ENCODE measurements around the gene SLC16A8.
A peak's percentile ranks its signal among the peaks of the same experiment; 100 is the strongest.
"Not testable (repeated sequence)": the region's sequence is repeated elsewhere in the genome, so short reads cannot be mapped to it uniquely, and the experiment has no call there.

The SLC16A8 gene

DNA sequence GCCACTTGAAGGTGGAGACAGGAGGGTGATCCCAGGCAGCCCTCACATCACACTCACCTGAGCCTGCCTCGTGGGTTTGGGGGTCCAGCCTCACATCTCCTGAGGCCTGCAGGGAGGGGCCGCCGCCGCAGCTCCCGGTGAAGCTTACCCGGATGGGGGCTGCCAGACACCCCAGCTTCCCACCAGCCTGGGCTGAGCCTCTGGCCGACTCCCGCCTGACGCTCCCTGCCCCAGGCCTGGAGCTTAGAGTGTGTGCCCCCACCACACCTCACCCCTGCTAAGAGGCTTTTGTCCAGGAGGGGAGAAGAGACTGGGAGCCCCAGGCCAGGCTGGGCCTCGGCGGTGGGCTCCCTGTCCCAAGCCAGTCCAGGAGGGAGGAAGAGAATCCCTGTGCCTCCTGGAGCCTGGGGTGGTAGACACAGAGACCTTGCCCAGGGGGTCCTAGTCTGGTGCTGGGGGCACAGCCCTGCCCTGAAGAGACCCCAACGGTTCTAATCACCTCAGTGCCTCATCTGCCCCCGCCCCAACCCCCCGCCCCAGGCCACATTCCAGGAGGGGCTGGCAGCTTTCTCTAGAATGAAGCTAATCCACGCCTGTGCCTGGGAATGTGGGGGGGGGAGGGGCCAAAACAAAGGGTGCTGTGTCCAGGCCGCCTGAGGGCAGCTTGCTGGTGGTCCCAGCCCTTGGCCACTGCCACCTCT lies at the start of gene SLC16A8:
Gene SLC16A8 (minus strand): TSS at position 254 of the 701 bp plus-strand sequence. CDS start 1,311 bp downstream, outside the sequence.
- no peak for DNase-seq

- DNase-seq, result no peak
Measured at GRCh38 chr22:38133331-38133730, 49.3 kb upstream of the SLC16A8 start.

DNA sequence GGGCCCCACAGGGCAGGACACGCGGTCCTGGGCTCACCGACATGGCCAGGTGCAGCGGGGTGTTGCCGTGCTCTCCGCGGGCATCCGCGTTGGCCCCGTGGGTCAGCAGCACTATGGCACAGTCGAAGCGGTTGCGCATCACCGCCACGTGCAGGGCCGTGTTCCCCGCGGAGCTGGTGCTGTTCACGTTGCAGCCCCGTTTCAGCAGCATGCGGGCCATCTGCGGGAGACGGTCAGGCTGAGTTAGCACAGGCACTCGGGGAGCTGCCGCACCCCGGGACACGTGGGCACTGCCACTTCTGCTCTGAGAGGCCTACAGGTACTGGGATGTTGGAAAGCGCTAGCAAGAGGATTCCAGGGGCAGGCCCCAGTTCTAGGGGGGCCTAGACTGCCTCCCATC lies 48.8 kb upstream of the SLC16A8 start:
- DNase-seq, result no peak

GRCh38 chr22:38132136-38132535 lies 48.2 kb upstream of the SLC16A8 start:
- DNase-seq, result no peak

DNA sequence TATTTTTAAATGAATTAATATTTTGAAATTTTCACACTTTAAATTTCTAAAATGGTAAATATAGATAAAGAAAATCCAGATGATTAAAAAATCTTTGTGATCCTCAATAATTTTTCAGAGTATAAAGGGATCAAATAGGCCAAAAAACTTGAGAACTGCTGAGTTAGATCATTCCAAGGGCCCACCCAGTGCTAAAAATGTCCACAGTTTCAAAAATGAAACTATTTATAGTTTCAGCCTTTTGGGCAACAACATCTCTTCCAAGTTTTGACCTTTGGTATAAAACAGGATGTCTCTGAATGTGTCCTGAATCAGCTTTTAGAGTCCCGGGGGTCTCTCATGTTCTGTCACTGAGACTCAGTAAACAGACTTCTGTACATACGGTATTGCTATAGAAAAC lies 47.4 kb upstream of the SLC16A8 start:
- no peak for DNase-seq

GRCh38 chr22:38129856-38130255 lies 45.9 kb upstream of the SLC16A8 start:
- DNase-seq, result no peak

GRCh38 chr22:38129021-38129420 lies 45.0 kb upstream of the SLC16A8 start:
- DNase-seq, result no peak

DNA sequence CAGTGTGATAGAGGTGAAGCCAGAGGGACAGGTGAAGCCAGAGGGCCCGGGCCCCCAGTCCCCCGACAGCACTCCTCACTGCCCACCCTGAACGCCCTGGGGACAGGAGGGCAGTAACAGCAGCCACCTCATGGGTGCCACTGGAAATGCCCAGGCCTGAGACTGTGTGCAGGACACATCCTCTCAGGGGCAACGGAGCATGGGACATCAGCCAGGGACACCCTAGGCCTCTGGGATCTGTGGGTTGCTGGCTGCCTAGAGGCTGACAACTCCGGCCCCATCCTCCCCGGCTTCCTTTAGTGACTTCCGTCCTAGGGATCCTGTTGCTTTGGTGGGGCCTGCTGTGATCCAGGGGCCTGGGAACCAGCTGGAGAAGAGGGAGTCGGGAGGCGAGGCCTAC lies 43.9 kb upstream of the SLC16A8 start:
- DNase-seq, result no peak

DNA sequence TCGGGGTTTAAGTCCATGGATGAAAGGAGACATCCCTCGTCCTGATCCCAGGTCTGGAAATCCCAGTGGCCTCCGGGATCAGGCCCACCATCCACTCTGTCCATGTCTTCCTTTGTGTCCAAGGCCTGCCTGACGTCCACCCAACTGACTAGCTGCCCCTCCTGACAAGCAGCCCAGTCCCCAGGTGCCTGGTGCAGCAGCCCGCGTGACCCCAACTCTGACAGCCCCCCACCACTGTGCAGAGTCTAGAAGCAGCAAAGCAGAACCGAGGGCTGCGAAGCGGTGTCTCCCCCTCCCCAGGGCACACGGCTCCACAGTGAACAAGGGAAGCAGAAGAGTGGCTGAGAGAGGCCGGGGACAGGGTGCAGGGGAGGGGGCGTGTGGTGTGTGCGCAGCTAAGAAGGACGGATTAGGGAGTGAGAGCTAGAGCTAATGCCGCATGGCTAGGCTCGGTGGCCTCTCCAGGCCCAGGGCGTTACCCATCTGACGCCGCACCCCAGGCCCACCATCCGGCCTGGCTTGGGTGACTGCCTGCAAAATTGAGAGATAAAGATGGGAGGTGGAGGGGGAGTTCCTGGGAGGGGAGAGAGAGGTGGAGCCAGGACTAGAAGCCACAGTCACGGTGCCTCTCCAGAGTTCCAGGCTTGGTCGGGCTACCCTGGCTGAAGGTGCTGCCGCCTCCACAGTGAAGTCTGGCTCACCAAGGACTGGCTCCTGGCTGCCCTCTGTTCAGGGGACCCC lies 43.1 kb upstream of the SLC16A8 start:
- DNase-seq, result no peak

DNA sequence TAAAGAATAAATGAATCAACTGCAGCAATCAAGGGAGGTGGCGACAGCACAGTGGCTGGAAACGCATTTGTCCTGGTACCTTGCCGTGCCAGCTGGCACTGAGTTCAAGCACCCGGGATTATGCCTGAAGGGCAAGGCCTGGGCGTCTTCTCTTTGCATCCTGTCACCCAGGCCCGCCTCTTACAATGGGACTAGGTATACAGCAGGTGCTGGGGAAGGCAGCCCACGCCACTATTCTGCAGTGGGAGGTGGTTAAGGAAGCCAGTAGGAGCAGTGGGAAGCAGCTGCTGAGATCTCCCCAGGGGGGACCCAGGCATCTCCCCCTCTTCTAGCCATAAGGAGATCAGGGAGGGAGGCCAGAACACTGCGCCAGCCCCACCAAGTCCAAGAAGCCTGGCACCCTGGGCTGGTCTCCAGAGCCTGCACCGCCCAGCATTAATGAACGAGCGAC lies 41.8 kb upstream of the SLC16A8 start:
- no peak for DNase-seq

DNA sequence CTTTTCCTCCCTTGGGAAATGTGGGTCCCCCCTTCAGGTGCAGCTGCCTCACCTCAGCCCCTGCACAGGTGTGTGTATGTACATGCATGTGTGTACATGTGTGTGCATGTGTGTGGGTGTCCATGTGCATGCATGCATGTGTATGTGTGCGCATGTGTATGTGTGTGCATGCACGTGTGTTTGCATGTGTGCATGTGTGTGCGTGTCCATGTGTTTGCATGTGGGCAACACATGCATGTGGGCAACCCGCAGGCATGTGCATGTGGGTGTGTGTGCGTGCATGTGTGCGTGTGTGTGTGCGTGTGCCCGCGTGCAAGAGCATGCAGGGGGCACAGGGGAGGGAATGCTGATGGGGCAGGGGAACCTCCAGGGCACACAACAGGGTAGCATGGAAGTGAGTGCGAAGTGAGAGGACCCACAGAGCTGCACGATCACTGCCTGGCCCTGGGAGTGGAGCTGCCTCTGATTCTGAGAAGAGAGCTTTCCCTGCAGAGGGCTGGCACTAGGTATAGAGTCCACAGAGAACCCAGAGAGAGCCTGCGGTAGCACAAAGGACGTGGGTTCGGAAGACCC lies 41.1 kb upstream of the SLC16A8 start:
- no peak for DNase-seq

GRCh38 chr22:38124236-38124974 lies 40.4 kb upstream of the SLC16A8 start:
- no peak for DNase-seq

GRCh38 chr22:38122616-38123015 lies 38.6 kb upstream of the SLC16A8 start:
- no peak for DNase-seq

GRCh38 chr22:38120359-38121110 lies 36.6 kb upstream of the SLC16A8 start:
- DNase-seq, result no peak

DNA sequence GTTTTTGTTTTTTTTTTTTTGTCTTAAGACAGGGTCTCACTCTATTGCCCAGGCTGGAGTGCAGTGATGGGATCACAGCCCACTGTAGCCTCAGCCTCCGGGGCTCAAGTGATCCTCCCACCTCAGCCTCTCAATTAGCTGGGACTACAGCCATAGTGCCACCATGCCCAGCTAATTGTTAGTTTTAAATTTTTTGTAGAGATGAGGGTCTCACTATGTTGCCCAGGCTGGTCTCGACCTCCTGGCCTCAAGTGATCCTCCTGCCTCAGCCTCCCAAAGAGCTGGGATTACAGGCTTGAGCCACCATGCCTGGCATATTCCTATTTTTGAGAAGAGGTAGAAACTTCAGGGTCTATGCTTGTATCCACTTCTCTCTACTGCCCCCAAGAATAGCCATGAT lies 34.8 kb upstream of the SLC16A8 start:
- not testable (repeated sequence) for DNase-seq

DNA sequence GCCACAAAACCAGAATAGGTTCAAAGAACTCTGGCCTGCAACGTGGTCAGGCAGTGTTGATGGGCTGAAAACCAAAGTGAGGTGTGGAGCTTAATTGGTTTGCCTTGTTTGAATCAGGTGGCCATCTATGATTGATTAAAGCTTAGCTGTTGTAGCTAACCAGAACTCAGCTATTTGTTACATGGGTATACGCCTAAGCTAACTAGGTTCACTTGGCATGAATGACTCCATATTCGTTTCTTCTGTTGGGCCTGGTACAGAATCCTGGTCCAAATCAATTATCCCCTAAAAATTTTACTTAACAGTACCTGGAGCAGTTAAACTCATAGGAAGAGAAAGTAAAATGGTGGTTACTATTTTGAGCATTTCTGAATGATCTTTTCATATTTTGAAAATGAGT lies 34.2 kb upstream of the SLC16A8 start:
- DNase-seq, result no peak

DNA sequence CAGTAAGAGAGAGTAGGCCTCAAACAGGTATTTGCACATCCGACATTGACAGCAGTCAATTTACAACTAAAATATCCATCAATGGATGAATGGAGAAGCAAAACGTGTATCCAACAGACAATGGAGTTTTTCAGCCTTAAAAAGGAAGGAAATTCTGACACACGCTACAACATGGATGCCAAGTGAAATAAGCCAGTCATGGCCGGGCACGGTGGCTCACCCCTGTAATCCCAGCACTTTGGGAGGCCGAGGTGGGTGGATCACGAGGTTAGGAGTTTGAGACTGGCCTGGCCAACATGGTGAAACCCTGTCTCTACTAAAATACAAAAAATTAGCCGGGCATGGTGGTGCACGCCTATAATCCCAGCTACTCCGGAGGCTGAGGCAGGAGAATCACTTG lies 33.6 kb upstream of the SLC16A8 start:
- DNase-seq, result not testable (repeated sequence)

DNA sequence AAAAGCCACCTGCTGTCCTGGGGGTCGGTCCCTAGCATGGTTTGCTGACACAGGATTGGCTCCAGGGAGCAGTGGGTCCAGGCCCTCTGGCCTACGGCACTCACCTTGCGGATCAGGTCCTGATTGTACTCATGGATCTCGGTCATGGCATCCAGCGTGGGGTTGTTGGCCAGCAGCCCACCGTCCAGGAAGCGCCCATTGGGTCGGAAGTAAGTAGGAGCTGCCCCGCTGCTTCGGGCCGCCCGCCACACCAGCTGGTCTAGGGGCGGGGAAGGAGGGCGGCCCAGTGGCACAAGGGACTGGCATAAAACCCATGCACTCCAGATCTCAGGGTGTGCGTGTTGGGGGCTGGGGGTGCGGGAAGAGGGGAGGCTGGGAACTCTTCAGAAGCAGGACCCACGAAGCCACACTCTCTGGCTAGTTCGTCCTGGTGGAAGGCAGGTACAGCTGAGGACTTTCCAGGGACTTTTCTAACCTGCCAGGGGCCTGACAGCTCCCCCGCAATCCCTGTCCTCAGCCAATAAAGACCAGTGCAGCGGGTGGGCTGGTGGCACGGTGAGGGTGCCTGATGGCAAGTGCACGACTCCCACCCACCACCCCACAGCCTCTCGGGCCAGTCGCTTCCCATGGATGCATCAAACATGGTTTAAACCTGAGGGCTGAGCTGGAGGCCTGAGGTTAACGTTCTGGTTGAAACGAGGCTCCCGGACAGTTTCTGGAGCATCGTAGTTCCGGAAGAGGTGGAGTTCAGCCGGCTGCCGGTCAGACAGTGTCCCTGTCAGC lies 31.6 kb upstream of the SLC16A8 start:
- DNase-seq, result no peak

DNA sequence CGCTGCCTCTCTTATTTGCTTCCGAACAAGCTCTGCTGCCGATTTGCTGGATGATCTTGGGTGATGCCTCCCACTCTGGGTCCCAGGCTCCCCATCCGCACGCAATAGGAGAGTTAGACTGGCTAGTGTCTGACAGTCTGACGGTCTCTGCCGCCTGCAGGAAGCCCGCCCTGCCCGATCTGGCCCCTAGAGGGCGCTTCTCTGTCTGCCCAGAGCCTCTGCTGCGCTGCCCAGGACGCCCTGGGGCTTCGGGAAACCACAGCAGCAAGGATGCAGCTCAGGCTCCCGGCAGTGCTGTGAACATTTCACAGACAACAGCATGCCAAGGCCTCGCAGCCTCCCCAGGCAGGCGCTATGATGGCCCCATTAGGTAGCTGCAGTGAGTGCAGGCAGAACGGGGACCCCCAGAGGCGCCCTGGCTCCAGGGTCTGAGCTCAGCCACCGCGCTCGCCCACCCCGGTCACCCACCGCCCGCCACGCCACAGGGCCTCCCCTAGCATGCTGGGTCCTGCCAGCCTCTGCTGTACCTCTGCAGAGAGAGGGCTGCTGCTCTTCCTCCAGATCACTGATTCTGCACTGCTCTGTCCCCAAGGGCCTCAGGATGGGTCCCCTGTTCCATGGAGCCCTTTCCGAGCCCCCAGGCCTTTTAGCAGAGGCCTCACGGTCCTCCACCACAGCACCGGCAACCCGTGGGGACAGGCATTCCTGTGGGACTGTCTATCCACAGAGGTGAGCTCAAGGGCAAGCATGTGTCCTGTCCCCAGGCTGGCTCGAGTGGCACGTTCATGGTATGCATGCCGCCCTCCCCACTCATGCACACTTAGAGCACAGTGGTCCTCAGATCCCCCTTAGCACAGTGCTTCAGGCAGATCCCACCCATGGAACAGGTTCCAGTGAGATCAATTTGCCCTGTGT lies 30.8 kb upstream of the SLC16A8 start:
- peak; percentile 50 for DNase-seq

DNA sequence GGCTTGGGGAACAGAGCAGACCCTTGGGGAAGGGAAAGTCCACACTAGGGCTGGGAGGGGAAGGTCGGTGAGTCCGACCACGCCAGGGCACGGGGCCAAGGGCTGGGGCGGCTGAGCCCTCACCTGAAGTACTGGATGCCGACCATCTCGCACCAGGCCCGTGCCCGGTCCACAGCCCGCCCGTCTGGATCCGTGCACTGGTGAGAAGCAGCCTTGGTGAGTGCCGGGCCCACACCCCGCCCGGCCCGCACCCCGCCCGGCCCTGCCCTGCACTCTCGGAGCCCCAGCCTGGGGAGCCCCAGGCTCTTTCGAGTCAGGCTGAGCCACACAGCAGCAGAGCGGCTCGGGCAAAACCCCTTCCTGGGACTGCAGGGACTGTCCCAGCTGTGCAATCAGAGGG lies 28.4 kb upstream of the SLC16A8 start:
- DNase-seq, result no peak

GRCh38 chr22:38111925-38112355 lies 28.0 kb upstream of the SLC16A8 start:
- no peak for DNase-seq

Data from GOT3 (cell line).